Caco-2 (cell line): ENCODE results near the gene TRAPPC2L. TPM values are rescaled to one million over a fixed set of nuclear protein-coding genes. Genes with fewer than 3 reads are reported as not detected.
A peak's percentile ranks its signal among the peaks of the same experiment; 100 is the strongest.

Source experiments
- Bru-seq: library from RNA; stranded (reverse); fragments of 400-500 nt; gene quantifications from one replicate; lab custom pipeline; 2021; lab: Mats Ljungman, UMichigan
- BruChase-seq, 2 experiments: library from RNA; stranded (reverse); fragments of 400-500 nt; gene quantifications; one replicate each; lab custom pipeline; 2021; lab: Mats Ljungman, UMichigan
- BruUV-seq: library from RNA; stranded (reverse); fragments of 400-500 nt; replicated peaks from 2 replicates; lab custom pipeline; 2021; lab: Mats Ljungman, UMichigan
- CTCF ChIA-PET: fragments of 300-600 bp; sonication (Branson Sonifier 250); formaldehyde crosslinking; loops from one replicate; lab custom pipeline; 2022; ENCODE audit warnings: antibody characterized with exemption; lab: Charles Lee
- POLR2A ChIA-PET: fragments of 300-600 bp; sonication (Branson Sonifier 250); formaldehyde crosslinking; loops from one replicate; lab custom pipeline; 2022; ENCODE audit warnings: antibody characterized with exemption; lab: Charles Lee
- DNase-seq, 2 experiments: peaks; one replicate each; pipeline versions ENCODE4 v3.0.0 to v3.0.0-alpha.2; 2020 to 2022
- H3K27me3 ChIP-seq: replicated peaks from 2 replicates; pipeline ENCODE4 v1.6.0; 2011; ENCODE audit warnings: low read length; ENCODE audit not compliant: control insufficient read depth, insufficient read depth
- H3K36me3 ChIP-seq: 2 replicates; pipeline ENCODE4 v1.5.1; 2011; ENCODE audit warnings: low read length; ENCODE audit not compliant: control insufficient read depth, insufficient read depth
- H3K4me1 ChIP-seq: fragments of 250-450 bp; sonication (Bioruptor Pico); 2 replicates; pipeline ENCODE4 v1.5.1; 2020; ENCODE audit warnings: mild to moderate bottlenecking
- H3K4me3 ChIP-seq: 2 replicates; pipeline ENCODE4 v1.5.1; 2011; ENCODE audit warnings: low read depth, mild to moderate bottlenecking, control low read depth, low read length
- H3K9me3 ChIP-seq: fragments of 250-450 bp; sonication (Bioruptor Pico); 2 replicates; pipeline ENCODE4 v1.5.1; 2020; ENCODE audit warnings: mild to moderate bottlenecking, moderate library complexity
- H3K27ac Mint-ChIP-seq: one replicate; pipeline ENCODE4 v1.8.0; 2022; ENCODE audit warnings: mixed read lengths; ENCODE audit not compliant: unreplicated experiment
- H3K27me3 Mint-ChIP-seq: one replicate; pipeline ENCODE4 v1.8.0; 2022; ENCODE audit warnings: mixed read lengths; ENCODE audit not compliant: insufficient read depth, unreplicated experiment
- H3K36me3 Mint-ChIP-seq: one replicate; pipeline ENCODE4 v1.8.0; 2022; ENCODE audit warnings: mild to moderate bottlenecking, mixed read lengths; ENCODE audit not compliant: insufficient read depth, unreplicated experiment
- H3K4me1 Mint-ChIP-seq: one replicate; pipeline ENCODE4 v1.8.0; 2022; ENCODE audit warnings: low read depth, mixed read lengths; ENCODE audit not compliant: unreplicated experiment
- H3K4me3 Mint-ChIP-seq: one replicate; pipeline ENCODE4 v1.8.0; 2022; ENCODE audit warnings: mild to moderate bottlenecking, moderate library complexity, mixed read lengths; ENCODE audit not compliant: unreplicated experiment
- H3K9me3 Mint-ChIP-seq: one replicate; pipeline ENCODE4 v1.8.0; 2022; ENCODE audit warnings: mixed read lengths; ENCODE audit not compliant: unreplicated experiment
- intact Hi-C: fragments of 100-400 bp; cut with micrococcal nuclease; formaldehyde crosslinking; loops from one replicate; pipeline ENCODE4 v1.10.0; 2022; ENCODE audit not compliant: unreplicated experiment
- long read RNA-seq: library from polyadenylated mRNA; stranded (forward); transcript quantifications from one replicate; pipeline ENCODE4 v2.0.0, GENCODE V29; 2022
- total RNA-seq: library from RNA; stranded (reverse); gene quantifications from 2 replicates; pipeline ENCODE4 v1.2.3, GENCODE V29; 2022
- TF ChIP-seq, protein P1 (sequence below), 2 experiments: fragments of 200-600 bp in 1 of 2; IDR thresholded peaks; 1 replicate in 1 of 2; 2 replicates in 1 of 2; pipeline versions ENCODE4 v1.5.1 to v1.8.0; 2011 to 2022; ENCODE audit warnings: antibody characterized with exemption in 1 of 2, control low read depth in 1 of 2, inconsistent platforms in 1 of 2, low read depth in 1 of 2, low read length in 1 of 2, mild to moderate bottlenecking in 1 of 2, moderate library complexity in 1 of 2; ENCODE audit not compliant: insufficient read depth in 1 of 2, severe bottlenecking in 1 of 2, unreplicated experiment in 1 of 2

The TRAPPC2L gene, protein sequence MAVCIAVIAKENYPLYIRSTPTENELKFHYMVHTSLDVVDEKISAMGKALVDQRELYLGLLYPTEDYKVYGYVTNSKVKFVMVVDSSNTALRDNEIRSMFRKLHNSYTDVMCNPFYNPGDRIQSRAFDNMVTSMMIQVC
- total RNA-seq, result 179 and 181 TPM in 2 replicates
- percentile 85 among the genes with signal in this experiment for Bru-seq, nascent RNA
- percentile 87 among the genes with signal in this experiment for BruChase-seq, experiment 1, labeled RNA remaining after a 2-hour chase
- percentile 89 among the genes with signal in this experiment for BruChase-seq, experiment 2, labeled RNA remaining after a 6-hour chase
- long read RNA-seq, transcript TRAPPC2L-201 (5 exons, 2,215 nt), result major isoform, 56 of 247 reads
- long read RNA-seq, transcript TRAPPC2L-209 (5 exons, 1,084 nt), result minor isoform, 10 of 247 reads
- long read RNA-seq, partial matches to known transcripts, result 6 of 247 reads
- long read RNA-seq, other reads (novel, unspliced or antisense), result 166 of 247 reads

DNA sequence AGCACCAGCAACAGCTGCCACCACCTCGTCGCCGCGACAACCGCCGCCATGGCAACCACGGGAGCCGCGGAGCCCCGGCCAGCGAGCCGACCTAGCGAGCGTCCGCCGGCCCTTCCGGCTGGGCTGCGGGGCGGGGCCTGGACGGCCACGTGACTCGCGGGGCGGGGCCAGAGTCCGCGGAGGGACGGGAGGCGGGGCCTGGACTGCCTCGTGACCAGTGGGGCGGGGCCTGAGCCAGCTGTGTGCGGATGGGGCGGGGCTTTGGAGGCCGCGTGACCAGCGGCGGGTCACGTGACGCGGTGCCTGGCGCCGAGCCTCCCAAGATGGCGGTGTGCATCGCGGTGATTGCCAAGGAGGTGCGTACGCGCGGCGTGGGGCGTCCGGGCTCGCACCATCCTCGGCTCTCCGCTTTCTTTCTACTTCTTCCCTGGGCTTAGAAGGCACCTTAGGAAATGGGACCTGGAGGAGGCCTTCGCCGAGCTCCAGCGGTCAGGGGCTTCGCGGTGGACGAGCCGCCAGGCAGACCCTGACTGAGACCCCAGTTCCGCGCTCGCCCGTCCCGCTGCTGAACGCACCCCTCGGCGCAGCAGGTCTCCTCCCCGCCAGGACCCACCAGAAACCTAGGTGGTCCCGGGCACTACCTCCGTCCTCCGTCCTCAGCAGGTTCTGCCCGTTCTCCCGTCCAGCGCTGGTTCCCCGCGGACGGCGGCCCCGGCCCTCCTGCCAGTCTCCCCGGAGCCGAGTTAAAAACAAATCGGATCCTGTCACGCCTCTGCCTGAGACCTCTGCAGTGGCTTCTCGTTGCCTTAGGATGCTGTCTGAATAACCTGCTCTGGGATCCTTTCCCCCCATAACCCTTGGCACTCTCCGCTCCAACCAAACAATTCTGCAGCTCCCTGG lies at the start of gene TRAPPC2L, which contains the start of gene GALNS:
Gene TRAPPC2L, plus strand, starts transcription at position 300 of the 900 bp plus-strand sequence. Its CDS starts 24 bp downstream, at position 324.
Gene GALNS, minus strand, starts transcription at position 120 of the 900 bp plus-strand sequence. Its CDS starts 70 bp downstream, at position 50.
- Histone ChIP-seq H3K4me1 (peaks cover 11% of the 10 kb centered on the region), H3K9me3 (no peaks in the 10 kb centered on the region), H3K27me3 (no peaks in the 10 kb centered on the region), H3K36me3 (0 out of 2 replicates have a peak, but pooled peaks cover 6% of the 10 kb centered on the region), H3K4me3 (peak within 1 kb of the TSS; percentile 86)
- TF ChIP-seq, protein P1, sequence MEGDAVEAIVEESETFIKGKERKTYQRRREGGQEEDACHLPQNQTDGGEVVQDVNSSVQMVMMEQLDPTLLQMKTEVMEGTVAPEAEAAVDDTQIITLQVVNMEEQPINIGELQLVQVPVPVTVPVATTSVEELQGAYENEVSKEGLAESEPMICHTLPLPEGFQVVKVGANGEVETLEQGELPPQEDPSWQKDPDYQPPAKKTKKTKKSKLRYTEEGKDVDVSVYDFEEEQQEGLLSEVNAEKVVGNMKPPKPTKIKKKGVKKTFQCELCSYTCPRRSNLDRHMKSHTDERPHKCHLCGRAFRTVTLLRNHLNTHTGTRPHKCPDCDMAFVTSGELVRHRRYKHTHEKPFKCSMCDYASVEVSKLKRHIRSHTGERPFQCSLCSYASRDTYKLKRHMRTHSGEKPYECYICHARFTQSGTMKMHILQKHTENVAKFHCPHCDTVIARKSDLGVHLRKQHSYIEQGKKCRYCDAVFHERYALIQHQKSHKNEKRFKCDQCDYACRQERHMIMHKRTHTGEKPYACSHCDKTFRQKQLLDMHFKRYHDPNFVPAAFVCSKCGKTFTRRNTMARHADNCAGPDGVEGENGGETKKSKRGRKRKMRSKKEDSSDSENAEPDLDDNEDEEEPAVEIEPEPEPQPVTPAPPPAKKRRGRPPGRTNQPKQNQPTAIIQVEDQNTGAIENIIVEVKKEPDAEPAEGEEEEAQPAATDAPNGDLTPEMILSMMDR (IDR thresholded peaks at IDR 0.05; ENCODE audit: insufficient read depth in 1 of 2, low read depth in 1 of 2, low read length in 1 of 2, severe bottlenecking in 1 of 2, unreplicated experiment in 1 of 2), result no peak
- H3K9me3 Mint-ChIP-seq, result no peaks in the 10 kb centered on the region
- CTCF ChIA-PET, result interaction anchor here (0.8 to 2.4 kb wide), 8 partner anchors 11 to 120 kb away, joined by 3 to 18 read pairs (median 4); partner anchors contain the start of gene APRT
- peaks cover 18% of the 10 kb centered on the region for H3K4me1 Mint-ChIP-seq
- H3K27ac Mint-ChIP-seq, result peak within 1 kb of the TSS; percentile 98
- intact Hi-C loops, result loop anchor here (1.0 to 5.0 kb wide), 3 partner anchors 41 to 360 kb away; no protein-coding TSS in a partner anchor
- peak; percentile 98 to 100 for DNase-seq
- peak within 1 kb of the TSS; percentile 95 for H3K4me3 Mint-ChIP-seq
- BruUV-seq, result no TSS peak
- POLR2A ChIA-PET, result interaction anchor here (0.6 to 2.1 kb wide), 4 partner anchors 12 to 390 kb away, joined by 3 to 13 read pairs (median 3); partner anchors contain the start of gene APRT
- H3K36me3 Mint-ChIP-seq, result peaks cover 34% of the 10 kb centered on the region
- no peaks in the 10 kb centered on the region for H3K27me3 Mint-ChIP-seq

- Mint-ChIP-seq H3K4me1 (no peaks in the 10 kb centered on the region), H3K9me3 (no peaks in the 10 kb centered on the region), H3K4me3 (peak overlapping the region; percentile 37), H3K27ac (peak overlapping the region; percentile 98), H3K36me3 (peaks cover 98% of the 10 kb centered on the region), H3K27me3 (no peaks in the 10 kb centered on the region)
- intact Hi-C loops, result no loop called here
- Histone ChIP-seq H3K4me1 (peaks cover 10% of the 10 kb centered on the region), H3K4me3 (no peak overlapping the region), H3K9me3 (no peaks in the 10 kb centered on the region), H3K27me3 (no peaks in the 10 kb centered on the region), H3K36me3 (peaks cover 24% of the 10 kb centered on the region)
- no peak for DNase-seq
- BruUV-seq, result no TSS peak
- TF ChIP-seq, protein P1 (IDR thresholded peaks at IDR 0.05; ENCODE audit: insufficient read depth in 1 of 2, low read depth in 1 of 2, low read length in 1 of 2, severe bottlenecking in 1 of 2, unreplicated experiment in 1 of 2), result no peak
- ChIA-PET CTCF (interaction anchor here (3.1 kb wide), 1 partner anchor 70 kb away, joined by 10 read pairs; no protein-coding TSS in a partner anchor), POLR2A (interaction anchor here (0.5 kb wide), 1 partner anchor 55 kb away, joined by 5 read pairs; no protein-coding TSS in a partner anchor)
Observed at GRCh38 chr16:88807142-88807625, 49.7 kb upstream of the TRAPPC2L start.
